ENCODE measurements around the gene TDP1.
"Not testable (repeated sequence)": the region's sequence is repeated elsewhere in the genome, so short reads cannot be mapped to it uniquely, and the experiment has no call there.

TDP1 gene

GRCh38 chr14:90045616-90046015 is 89.9 kb downstream of the TDP1 start:
- no peak for DNase-seq (ENCODE audit: low spot score)
- no peak for FAIRE-seq

- FAIRE-seq (no peak), DNase-seq (ENCODE audit: low spot score) (no peak)
Observed at GRCh38 chr14:90049390-90049789, 93.7 kb downstream of the TDP1 start.

GRCh38 chr14:90050271-90050670 is 94.5 kb downstream of the TDP1 start:
- no peak for FAIRE-seq
- DNase-seq (ENCODE audit: low spot score): no peak

GRCh38 chr14:90053044-90053443 is 97.3 kb downstream of the TDP1 start:
- FAIRE-seq: no peak
- no peak for DNase-seq (ENCODE audit: low spot score)

- no peak for FAIRE-seq
Observed at GRCh38 chr14:90054803-90055202, 99.1 kb downstream of the TDP1 start.

GRCh38 chr14:90056826-90057225 is 101.1 kb downstream of the TDP1 start:
- FAIRE-seq: no peak

More at GRCh38 chr14:90054803-90055202, 99.1 kb downstream of the TDP1 start:
- DNase-seq (ENCODE audit: low spot score): no peak

GRCh38 chr14:90058876-90059458 is 103.2 kb downstream of the TDP1 start:
- no peak for DNase-seq (ENCODE audit: low spot score)
- no peak for FAIRE-seq

More at GRCh38 chr14:90056826-90057225, 101.1 kb downstream of the TDP1 start:
- no peak for DNase-seq (ENCODE audit: low spot score)

- DNase-seq (ENCODE audit: low spot score): no peak
- no peak for FAIRE-seq
Observed at GRCh38 chr14:90060312-90060964, 104.7 kb downstream of the TDP1 start.

- FAIRE-seq: no peak
- DNase-seq (ENCODE audit: low spot score): no peak
Observed at GRCh38 chr14:90060965-90061684, 105.4 kb downstream of the TDP1 start.

- FAIRE-seq (no peak), DNase-seq (ENCODE audit: low spot score) (no peak)
Observed at GRCh38 chr14:90061685-90062126, 106.0 kb downstream of the TDP1 start, which contains the start of gene KCNK13. Gene KCNK13 (plus strand): TSS chr14:90061994. CDS start chr14:90062206, 212 bp downstream.

- DNase-seq (ENCODE audit: low spot score) (no peak), FAIRE-seq (no peak)
Observed at GRCh38 chr14:90062127-90062794, 106.5 kb downstream of the TDP1 start.

GRCh38 chr14:90062822-90063539 is 107.3 kb downstream of the TDP1 start:
- no peak for DNase-seq (ENCODE audit: low spot score)
- FAIRE-seq: no peak

- DNase-seq (ENCODE audit: low spot score) (no peak), FAIRE-seq (no peak)
Observed at GRCh38 chr14:90072350-90072749, 116.6 kb downstream of the TDP1 start.

- no peak for FAIRE-seq
- DNase-seq (ENCODE audit: low spot score): no peak
Observed at GRCh38 chr14:90079576-90079975, 123.8 kb downstream of the TDP1 start.

GRCh38 chr14:90087433-90087832 is 131.7 kb downstream of the TDP1 start:
- DNase-seq (ENCODE audit: low spot score) (no peak), FAIRE-seq (no peak)

GRCh38 chr14:90088176-90088575 is 132.4 kb downstream of the TDP1 start:
- DNase-seq (ENCODE audit: low spot score) (no peak), FAIRE-seq (no peak)

GRCh38 chr14:90089486-90089885 is 133.8 kb downstream of the TDP1 start:
- not testable (repeated sequence) for DNase-seq (ENCODE audit: low spot score); FAIRE-seq

GRCh38 chr14:90091393-90091792 is 135.7 kb downstream of the TDP1 start:
- no peak for DNase-seq (ENCODE audit: low spot score)
- no peak for FAIRE-seq

- FAIRE-seq (no peak), DNase-seq (ENCODE audit: low spot score) (no peak)
Observed at GRCh38 chr14:90093942-90094595, 138.3 kb downstream of the TDP1 start.
